K562 (cell line): ENCODE data around the gene SPRYD3. TPM values are rescaled to one million over a fixed set of nuclear protein-coding genes. Genes with fewer than 3 reads are reported as not detected.

ENCODE experiments used
- ATAC-seq: fragments of 200-7000 bp; cut with Tn5 transposase; 3 replicates; pipeline ENCODE4 v1.9.1; 2020; ENCODE audit warnings: moderate library complexity
- BruUV-seq: library from RNA; stranded (reverse); fragments of 400-500 nt; replicated peaks from 2 replicates; lab custom pipeline; 2021; lab: Mats Ljungman, UMichigan
- CTCF ChIA-PET: fragments of 300-600 bp; formaldehyde crosslinking; extraction: SDS; loops from one replicate; lab custom pipeline; 2021; ENCODE audit warnings: low intra/inter-chr PET ratio; lab: Yijun Ruan, JAX
- POLR2A ChIA-PET: fragments of 300-600, 350-650 bp; sonication (Branson Sonifier 250); formaldehyde crosslinking; extraction: SDS; loops from one replicate; lab custom pipeline; 2021; ENCODE audit warnings: antibody characterized with exemption, inconsistent platforms; lab: Yijun Ruan, JAX
- DNase-seq, 4 experiments: peaks; one replicate each; pipeline versions ENCODE4 v3.0.0 to v3.0.0-alpha.2; 2011 to 2018; ENCODE audit warnings: low spot score in 3 of 4, mixed read lengths in 3 of 4; ENCODE audit errors: extremely low read depth in 1 of 4
- FAIRE-seq: peaks from 2 replicates; lab custom pipeline; 2011; peaks lifted over from hg19 to GRCh38; lab: Jason Lieb, UNC
- H2AFZ ChIP-seq: 2 replicates; pipeline ENCODE4 v1.6.0; 2011; ENCODE audit warnings: low read depth, low read length, control low read depth, inconsistent platforms
- H3K27ac ChIP-seq: fragments of 200-600 bp; 3 replicates; pipeline ENCODE4 v1.8.0; 2011; ENCODE audit warnings: low read depth, mild to moderate bottlenecking, control low read depth, inconsistent platforms, low read length, moderate library complexity, mixed read lengths; ENCODE audit errors: extremely low read depth
- H3K27me3 ChIP-seq, 2 experiments: fragments of 300-600 bp in 1 of 2; 2 replicates in 1 of 2; 3 replicates in 1 of 2; pipeline versions ENCODE4 v1.6.0 to v1.8.0; 2011; ENCODE audit warnings: inconsistent platforms in 2 of 2, low read length in 2 of 2, mild to moderate bottlenecking in 1 of 2, mixed read lengths in 1 of 2, moderate library complexity in 1 of 2; ENCODE audit not compliant: control insufficient read depth in 2 of 2, insufficient read depth in 2 of 2
- H3K36me3 ChIP-seq: fragments of 300-600 bp; 3 replicates; pipeline ENCODE4 v1.8.0; 2011; ENCODE audit warnings: mild to moderate bottlenecking, low read length, inconsistent platforms; ENCODE audit not compliant: control insufficient read depth, insufficient read depth
- H3K4me1 ChIP-seq, 2 experiments: fragments of 200-600 bp in 1 of 2; replicated peaks in 1 of 2; 2 replicates in 1 of 2; 3 replicates in 1 of 2; pipeline versions ENCODE4 v1.5.1 to v1.8.0; 2011; ENCODE audit warnings: inconsistent platforms in 2 of 2, low read length in 2 of 2, mild to moderate bottlenecking in 1 of 2, mixed read lengths in 1 of 2, moderate library complexity in 1 of 2; ENCODE audit not compliant: control insufficient read depth in 2 of 2, insufficient read depth in 2 of 2
- H3K4me2 ChIP-seq: 2 replicates; pipeline ENCODE4 v1.6.1; 2011; ENCODE audit warnings: low read length, control low read depth, inconsistent platforms, mixed read lengths; ENCODE audit not compliant: insufficient read depth
- H3K4me3 ChIP-seq: fragments of 200-600 bp; sonication (generic), shearing (Covaris generic); 2 replicates; pipeline ENCODE4 v1.5.1; 2016; ENCODE audit warnings: control low read depth, inconsistent platforms
- H3K79me2 ChIP-seq: fragments of 200-600 bp; 3 replicates; pipeline ENCODE4 v1.8.0; 2011; ENCODE audit warnings: low read length, inconsistent platforms; ENCODE audit not compliant: control insufficient read depth, insufficient read depth
- H3K9ac ChIP-seq, 2 experiments: 2 replicates each; pipeline versions ENCODE4 v1.6.0 to v1.6.1; 2011; ENCODE audit warnings: low read depth in 2 of 2, low read length in 2 of 2, control low read depth in 1 of 2, inconsistent platforms in 1 of 2, mild to moderate bottlenecking in 1 of 2, mixed read lengths in 1 of 2; ENCODE audit not compliant: insufficient read depth in 1 of 2
- H3K9me1 ChIP-seq: one replicate; pipeline ENCODE4 v1.6.0; 2011; ENCODE audit warnings: inconsistent platforms, mild to moderate bottlenecking, low read length, moderate library complexity; ENCODE audit not compliant: control insufficient read depth, insufficient read depth
- H3K9me3 ChIP-seq: replicated peaks from 2 replicates; pipeline ENCODE4 v1.5.1; 2011; ENCODE audit warnings: low read depth, low read length, inconsistent platforms; ENCODE audit not compliant: control insufficient read depth, insufficient read depth
- H4K20me1 ChIP-seq: replicated peaks from 2 replicates; pipeline ENCODE4 v1.6.1; 2011; ENCODE audit warnings: low read length, inconsistent platforms, mixed read lengths; ENCODE audit not compliant: control insufficient read depth, insufficient read depth
- NFATC3 ChIP-seq: fragments of 450-650 bp; IDR thresholded peaks from 2 replicates; pipeline ENCODE4 v1.6.1; 2017; ENCODE audit warnings: mild to moderate bottlenecking
- POLR2G ChIP-seq: fragments of 200-400 bp; formaldehyde crosslinking; IDR thresholded peaks from 2 replicates; pipeline ENCODE4 v1.6.1; 2017; ENCODE audit warnings: low read depth, mild to moderate bottlenecking, antibody characterized with exemption, low read length, moderate library complexity
- WGBS: fragments of 100-300 bp; shearing (Covaris generic); methylation state at CpG from one replicate; pipeline ENCODE4 v1.1.6; 2016; ENCODE audit warnings: low coverage, mixed read lengths; ENCODE audit not compliant: insufficient coverage; ENCODE audit errors: missing lambda C conversion rate; 5-methylcytosine and 5-hydroxymethylcytosine counted together
- in situ Hi-C: fragments of 300-500 bp; cut with MboI; formaldehyde crosslinking; loops from 4 replicates; pipeline ENCODE4 v1.15.0; 2018; ENCODE audit warnings: inconsistent platforms, mixed read lengths
- intact Hi-C: fragments of 100-400 bp; cut with micrococcal nuclease; formaldehyde crosslinking; loops from 2 replicates; pipeline ENCODE4 v1.14.2; 2022
- polyA plus RNA-seq, 8 experiments: library from polyadenylated mRNA; depleted of rRNA in 4 of 8; stranded (reverse) in 5 of 8; unstranded in 3 of 8; fragments of >200 nt; fragmentation: Nextera tagmentation in 2 of 8; fragmentation: Illumina TruSeq in 1 of 8; extraction: Ambion mirVana in 2 of 8; extraction: Trizol in 1 of 8; gene quantifications; 2 replicates each; pipeline versions ENCODE4 v1.2.1 to v1.2.3, GENCODE V29; 2011 to 2014; ENCODE audit warnings: inconsistent platforms in 1 of 8, missing spikeins in 1 of 8
- total RNA-seq, 7 experiments: library from RNA; depleted of rRNA in 6 of 7; stranded (reverse); fragments of >200 nt in 6 of 7; fragmentation: Illumina TruSeq in 2 of 7; extraction: Trizol in 2 of 7; gene quantifications; 2 replicates each; pipeline versions ENCODE4 v1.2.1 to v1.2.3, GENCODE V29; 2011 to 2021; ENCODE audit warnings: low replicate concordance in 1 of 7
- TF ChIP-seq, protein P1 (sequence below): fragments of 450-650 bp; formaldehyde crosslinking; IDR thresholded peaks from 2 replicates; pipeline ENCODE4 v1.4.0; 2020; ENCODE audit warnings: mild to moderate bottlenecking, moderate library complexity
- TF ChIP-seq, protein P2 (sequence below): sonication (generic); formaldehyde crosslinking; IDR thresholded peaks from 2 replicates; pipeline ENCODE4 v1.8.0; 2022; ENCODE audit warnings: missing genetic modification reagents, mild to moderate bottlenecking, moderate library complexity, borderline replicate concordance

SPRYD3 gene
- total and polyA plus RNA-seq, 9 of the 15 experiments (the other 6 are each of a cell fraction or from before 2014, with no cell fraction given), result 1.5 to 13.6 (median 7.6) TPM

DNA sequence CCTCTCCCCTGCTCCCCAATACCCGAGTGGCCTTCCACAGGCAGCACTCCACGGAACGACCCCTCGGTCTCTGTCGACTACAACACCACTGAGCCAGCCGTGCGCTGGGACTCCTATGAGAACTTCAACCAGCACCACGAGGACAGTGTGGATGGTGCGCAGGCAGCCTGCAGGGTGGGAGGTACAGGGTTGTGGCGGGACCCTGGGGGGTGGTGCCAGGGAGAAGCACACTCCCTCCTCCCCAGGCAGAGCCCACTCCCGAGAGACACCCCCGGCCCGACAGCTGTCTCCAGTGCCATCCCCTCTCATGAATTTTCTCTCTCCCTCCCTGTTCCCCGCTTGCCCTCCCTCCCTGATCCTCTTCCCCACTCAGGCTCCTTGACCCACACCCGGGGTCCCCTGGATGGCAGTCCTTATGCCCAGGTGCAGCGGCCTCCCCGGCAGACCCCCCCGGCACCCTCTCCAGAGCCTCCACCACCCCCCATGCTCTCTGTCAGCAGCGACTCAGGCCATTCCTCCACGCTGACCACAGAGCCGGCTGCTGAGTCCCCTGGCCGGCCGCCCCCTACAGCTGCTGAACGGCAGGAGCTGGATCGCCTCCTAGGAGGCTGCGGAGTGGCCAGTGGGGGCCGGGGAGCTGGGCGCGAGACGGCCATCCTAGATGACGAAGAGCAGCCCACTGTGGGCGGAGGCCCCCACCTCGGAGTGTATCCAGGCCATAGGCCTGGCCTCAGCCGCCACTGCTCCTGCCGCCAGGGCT is 20.3 kb downstream of the SPRYD3 start:
- WGBS, result 45% methylated on average over 32 of the region's 35 CpGs
- Histone ChIP-seq H3K27ac (no peak overlapping the region), H3K4me3 (no peak overlapping the region), H3K36me3 (no peaks in the 10 kb centered on the region), H3K79me2 (no peaks in the 10 kb centered on the region), H3K27me3 (no peaks in the 10 kb centered on the region), H3K9me3 (no peaks in the 10 kb centered on the region), H3K9me1 (no peaks in the 10 kb centered on the region), H2AFZ (no peak overlapping the region), H4K20me1 (no peaks in the 10 kb centered on the region), H3K9ac (peak overlapping the region in 1 of 2 experiments; percentile 43; a peak in 1 of 4 replicates), H3K4me1 (peaks cover 11 to 72% of the 10 kb centered on the region in 2 experiments; a peak in 4 of 5 replicates), H3K4me2 (no peak overlapping the region)
- ATAC-seq (no peak), DNase-seq (no peak), FAIRE-seq (no peak)
- CTCF ChIA-PET, result no interaction called here
- no TSS peak for BruUV-seq
- POLR2A ChIA-PET, result interaction anchor here (1.0 kb wide), 1 partner anchor 20 kb away, joined by 3 read pairs; the partner anchor contains the start of gene SPRYD3
- intact Hi-C loops, result no loop called here
- TF ChIP-seq NFATC3, result no peak
- TF ChIP-seq, protein P1, sequence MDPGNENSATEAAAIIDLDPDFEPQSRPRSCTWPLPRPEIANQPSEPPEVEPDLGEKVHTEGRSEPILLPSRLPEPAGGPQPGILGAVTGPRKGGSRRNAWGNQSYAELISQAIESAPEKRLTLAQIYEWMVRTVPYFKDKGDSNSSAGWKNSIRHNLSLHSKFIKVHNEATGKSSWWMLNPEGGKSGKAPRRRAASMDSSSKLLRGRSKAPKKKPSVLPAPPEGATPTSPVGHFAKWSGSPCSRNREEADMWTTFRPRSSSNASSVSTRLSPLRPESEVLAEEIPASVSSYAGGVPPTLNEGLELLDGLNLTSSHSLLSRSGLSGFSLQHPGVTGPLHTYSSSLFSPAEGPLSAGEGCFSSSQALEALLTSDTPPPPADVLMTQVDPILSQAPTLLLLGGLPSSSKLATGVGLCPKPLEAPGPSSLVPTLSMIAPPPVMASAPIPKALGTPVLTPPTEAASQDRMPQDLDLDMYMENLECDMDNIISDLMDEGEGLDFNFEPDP (CRISPR knock-in tag), result no peak
- TF ChIP-seq POLR2G, result peak; percentile 57; the same call in 1 of the 2 replicates
- TF ChIP-seq, protein P2, sequence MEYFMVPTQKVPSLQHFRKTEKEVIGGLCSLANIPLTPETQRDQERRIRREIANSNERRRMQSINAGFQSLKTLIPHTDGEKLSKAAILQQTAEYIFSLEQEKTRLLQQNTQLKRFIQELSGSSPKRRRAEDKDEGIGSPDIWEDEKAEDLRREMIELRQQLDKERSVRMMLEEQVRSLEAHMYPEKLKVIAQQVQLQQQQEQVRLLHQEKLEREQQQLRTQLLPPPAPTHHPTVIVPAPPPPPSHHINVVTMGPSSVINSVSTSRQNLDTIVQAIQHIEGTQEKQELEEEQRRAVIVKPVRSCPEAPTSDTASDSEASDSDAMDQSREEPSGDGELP (CRISPR knock-in tag), result 0 out of 2 replicates have a peak, but pooled peaks have one; percentile 16
- in situ Hi-C loops, result no loop called here
